PC-9 (cell line): Measurements from ENCODE around the gene PALMD. TPM values are rescaled to one million over a fixed set of nuclear protein-coding genes. Genes with fewer than 3 reads are reported as not detected.

Source experiments
- BruUV-seq: library from RNA; stranded (reverse); fragments of 400-500 nt; replicated peaks from 2 replicates; lab custom pipeline; 2021; lab: Mats Ljungman, UMichigan
- CTCF ChIA-PET: fragments of 300-600 bp; sonication (Branson Sonifier 250); formaldehyde crosslinking; loops from one replicate; lab custom pipeline; 2022; ENCODE audit warnings: antibody characterized with exemption; lab: Charles Lee
- POLR2A ChIA-PET: fragments of 300-600 bp; sonication (Branson Sonifier 250); formaldehyde crosslinking; loops from one replicate; lab custom pipeline; 2022; ENCODE audit warnings: antibody characterized with exemption; ENCODE audit not compliant: unreplicated experiment; lab: Charles Lee
- DNase-seq, 2 experiments: peaks; one replicate each; pipeline versions ENCODE4 v3.0.0 to v3.0.0-alpha.2; 2015 to 2022; ENCODE audit warnings: mixed read lengths in 1 of 2
- H2AFZ ChIP-seq: fragments of 200-600 bp; sonication (generic); 2 replicates; pipeline ENCODE4 v1.8.1; 2017; ENCODE audit warnings: antibody characterized with exemption
- H3F3A ChIP-seq: fragments of 200-600 bp; sonication (generic); 2 replicates; pipeline ENCODE4 v1.8.1; 2017; ENCODE audit warnings: antibody characterized with exemption, mild to moderate bottlenecking, low read depth; ENCODE audit not compliant: insufficient read depth
- H3K27ac ChIP-seq: fragments of 200-600 bp; sonication (generic); 2 replicates; pipeline ENCODE4 v1.6.1; 2016; ENCODE audit warnings: mixed run types
- H3K27me3 ChIP-seq: fragments of 200-600 bp; sonication (generic); 2 replicates; pipeline ENCODE4 v1.6.1; 2016; ENCODE audit warnings: low read depth, mixed run types; ENCODE audit not compliant: insufficient read depth
- H3K36me3 ChIP-seq: fragments of 200-600 bp; sonication (generic); 2 replicates; pipeline ENCODE4 v1.6.1; 2016; ENCODE audit warnings: low read depth, mixed run types
- H3K4me1 ChIP-seq: fragments of 200-600 bp; sonication (generic); replicated peaks from 2 replicates; pipeline ENCODE4 v1.6.1; 2016; ENCODE audit warnings: mixed run types; ENCODE audit not compliant: insufficient read depth
- H3K4me2 ChIP-seq: fragments of 200-600 bp; sonication (generic); 2 replicates; pipeline ENCODE4 v1.6.1; 2017; ENCODE audit warnings: mixed run types
- H3K4me3 ChIP-seq: fragments of 200-600 bp; sonication (generic); 2 replicates; pipeline ENCODE4 v1.6.1; 2016; ENCODE audit warnings: mixed run types
- H3K79me2 ChIP-seq: fragments of 200-600 bp; sonication (generic); 2 replicates; pipeline ENCODE4 v1.6.1; 2017; ENCODE audit warnings: low read depth, mixed run types
- H3K9me2 ChIP-seq: fragments of 200-600 bp; sonication (generic); 2 replicates; pipeline ENCODE4 v1.8.1; 2017; ENCODE audit warnings: mild to moderate bottlenecking; ENCODE audit not compliant: insufficient read depth
- H3K9me3 ChIP-seq: fragments of 200-600 bp; sonication (generic); 2 replicates; pipeline ENCODE4 v1.8.1; 2016; ENCODE audit warnings: low read depth; ENCODE audit not compliant: insufficient read depth
- H4K20me1 ChIP-seq: fragments of 200-600 bp; sonication (generic); 2 replicates; pipeline ENCODE4 v1.8.1; 2017; ENCODE audit not compliant: insufficient read depth
- CTCF ChIP-seq: fragments of 200-600 bp; sonication (generic); conservative IDR thresholded peaks from 2 replicates; pipeline ENCODE4 v1.6.1; 2017; ENCODE audit warnings: mixed run types, antibody characterized with exemption, mild to moderate bottlenecking, moderate library complexity
- EZH2 ChIP-seq: fragments of 200-600 bp; sonication (generic); IDR thresholded peaks from 2 replicates; pipeline ENCODE4 v1.8.0; 2017; ENCODE audit warnings: antibody characterized with exemption, low read depth
- intact Hi-C: fragments of 100-400 bp; cut with micrococcal nuclease; formaldehyde crosslinking; loops from one replicate; pipeline ENCODE4 v1.10.0; 2022; ENCODE audit not compliant: unreplicated experiment
- total RNA-seq: library from RNA; stranded (reverse); gene quantifications from 2 replicates; pipeline ENCODE4 v1.2.3, GENCODE V29; 2021

Gene PALMD
- total RNA-seq, 1 experiment from 2014 or later = 0.68 TPM

GRCh38 chr1:99726407-99726806 lies 80.5 kb downstream of the PALMD start:
- no peak for DNase-seq
- no TSS peak for BruUV-seq
- Histone ChIP-seq H3K27me3 (no peaks in the 10 kb centered on the region), H3K9me3 (no peaks in the 10 kb centered on the region), H2AFZ (no peak overlapping the region), H3K36me3 (no peaks in the 10 kb centered on the region), H4K20me1 (no peaks in the 10 kb centered on the region), H3K4me2 (no peak overlapping the region), H3K9me2 (peaks cover 11% of the 10 kb centered on the region; the same call in 1 of the 2 replicates), H3K79me2 (no peaks in the 10 kb centered on the region), H3K4me1 (no peaks in the 10 kb centered on the region), H3K27ac (no peak overlapping the region), H3F3A (no peaks in the 10 kb centered on the region), H3K4me3 (no peak overlapping the region)
- CTCF ChIA-PET = no interaction called here
- TF ChIP-seq EZH2 = no peak
- TF ChIP-seq CTCF = no peak
- POLR2A ChIA-PET = no interaction called here
- intact Hi-C loops = no loop called here

DNA sequence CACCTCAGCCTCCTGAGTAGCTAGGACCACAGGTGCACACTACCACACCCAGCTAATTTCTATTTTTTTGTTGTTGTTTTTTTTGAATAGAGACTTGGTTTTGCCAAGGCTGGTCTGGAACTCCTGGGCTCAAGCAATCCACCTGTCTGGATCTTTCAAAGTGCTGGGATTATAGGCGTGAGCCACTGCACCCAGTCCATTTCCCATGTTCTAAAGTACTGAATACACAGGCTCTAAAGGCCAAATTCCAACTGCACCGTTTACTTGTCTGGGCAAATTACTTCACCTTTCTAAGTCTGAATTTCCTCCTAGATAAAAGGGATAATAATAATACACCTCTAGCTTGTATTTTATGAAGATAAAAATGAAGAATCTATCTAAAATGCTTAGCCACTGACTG lies 80.9 kb downstream of the PALMD start:
- Histone ChIP-seq H4K20me1 (no peaks in the 10 kb centered on the region), H2AFZ (no peak overlapping the region), H3K36me3 (no peaks in the 10 kb centered on the region), H3K4me3 (no peak overlapping the region), H3F3A (no peaks in the 10 kb centered on the region), H3K4me1 (no peaks in the 10 kb centered on the region), H3K79me2 (no peaks in the 10 kb centered on the region), H3K9me3 (no peaks in the 10 kb centered on the region), H3K9me2 (peaks cover 11% of the 10 kb centered on the region; the same call in 1 of the 2 replicates), H3K27ac (no peak overlapping the region), H3K27me3 (no peaks in the 10 kb centered on the region), H3K4me2 (no peak overlapping the region)
- no peak for DNase-seq
- no TSS peak for BruUV-seq
- POLR2A ChIA-PET = no interaction called here
- TF ChIP-seq EZH2 (no peak), CTCF (no peak)
- intact Hi-C loops = no loop called here
- CTCF ChIA-PET = no interaction called here

DNA sequence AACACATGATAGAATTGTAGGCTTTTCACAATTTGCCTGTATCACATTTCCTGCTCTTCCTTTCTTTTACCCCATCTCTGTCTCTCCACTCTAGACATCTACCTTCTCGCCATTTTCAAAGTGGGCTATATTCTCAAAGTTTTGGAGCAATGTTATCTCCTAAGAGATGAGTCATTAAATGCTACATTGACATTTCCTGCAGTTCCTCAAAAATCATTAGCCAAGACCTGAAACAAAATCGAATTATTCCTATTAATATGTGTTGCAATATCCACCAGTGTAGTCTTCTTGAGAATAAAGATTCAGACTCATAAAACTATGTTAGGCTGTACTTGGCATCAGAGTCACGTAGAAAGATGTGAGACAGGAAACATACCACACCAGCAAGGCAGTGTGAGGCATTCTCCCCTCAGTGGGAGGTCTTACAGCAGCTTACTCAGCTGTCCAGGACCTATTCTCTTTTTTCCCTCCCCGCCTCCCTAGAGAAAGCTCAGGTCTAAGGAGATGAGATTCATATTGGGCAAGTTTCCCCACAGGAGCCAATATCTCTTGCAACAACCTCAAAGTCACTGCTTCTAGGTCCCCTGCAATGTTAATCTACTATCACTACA lies 81.8 kb downstream of the PALMD start:
- ChIA-PET CTCF (no interaction called here), POLR2A (no interaction called here)
- Histone ChIP-seq H3K9me2 (peaks cover 7% of the 10 kb centered on the region; the same call in 1 of the 2 replicates), H3K27ac (no peak overlapping the region), H2AFZ (no peak overlapping the region), H3K27me3 (no peaks in the 10 kb centered on the region), H3K79me2 (no peaks in the 10 kb centered on the region), H3K4me2 (no peak overlapping the region), H3K9me3 (no peaks in the 10 kb centered on the region), H3F3A (no peaks in the 10 kb centered on the region), H3K36me3 (no peaks in the 10 kb centered on the region), H3K4me1 (no peaks in the 10 kb centered on the region), H3K4me3 (no peak overlapping the region), H4K20me1 (no peaks in the 10 kb centered on the region)
- no peak for DNase-seq
- no TSS peak for BruUV-seq
- intact Hi-C loops = no loop called here
- no peak for TF ChIP-seq EZH2
- no peak for TF ChIP-seq CTCF
